HG03196 (cell line): ENCODE results near the gene NAA25.

Experiments
- ATAC-seq: cut with Tn5 transposase; IDR thresholded peaks from one replicate; pipeline ENCODE4 v1.9.1; 2021; ENCODE audit not compliant: unreplicated experiment

NAA25 gene

DNA sequence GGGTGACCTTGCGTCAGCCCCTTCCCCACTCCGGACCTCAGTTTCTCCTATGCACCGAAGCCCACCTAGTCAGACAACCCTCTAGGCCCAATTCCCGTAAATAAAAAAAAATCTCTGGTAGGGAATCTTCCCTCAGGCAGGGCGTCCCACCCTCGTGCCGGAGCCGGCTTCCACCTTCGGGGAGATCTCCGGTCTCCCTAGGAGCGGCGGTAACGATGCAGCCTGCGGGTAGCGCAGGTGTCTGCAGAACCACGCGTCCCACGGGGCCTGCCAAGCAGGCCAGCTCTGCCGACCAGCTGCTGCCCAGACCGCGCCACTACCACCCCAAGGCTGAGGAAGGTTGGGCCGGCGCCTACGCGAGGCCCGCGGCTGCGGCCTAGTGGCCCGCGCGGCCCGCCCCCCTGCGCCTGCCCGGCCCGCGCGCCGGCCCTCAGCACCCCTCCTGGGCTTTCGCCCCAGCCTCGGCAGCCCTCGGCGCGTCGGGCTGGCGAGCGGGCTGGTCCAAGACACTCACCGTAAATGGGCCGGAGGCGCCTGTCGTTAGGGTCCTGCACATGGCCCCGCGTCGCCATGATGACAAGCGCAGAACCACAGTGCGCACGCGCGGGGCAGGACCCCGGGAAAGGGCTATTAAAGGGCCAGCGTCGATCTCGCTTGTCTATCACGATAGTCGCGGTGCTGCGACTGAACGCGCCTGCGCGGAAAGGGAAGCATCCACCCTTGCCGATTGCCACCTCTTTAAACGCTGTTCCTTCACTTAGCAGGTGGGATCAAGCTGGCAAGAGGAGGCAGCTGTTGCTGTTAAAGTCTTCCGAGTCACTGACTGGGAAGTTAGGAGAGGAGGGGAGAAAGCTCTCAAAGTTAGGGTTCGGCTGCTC, at the start of gene NAA25:
TSS of gene NAA25 (minus strand) at position 582 of the 878 bp plus-strand sequence. CDS start at position 572, 10 bp downstream.
- peak; percentile 65 for ATAC-seq

DNA sequence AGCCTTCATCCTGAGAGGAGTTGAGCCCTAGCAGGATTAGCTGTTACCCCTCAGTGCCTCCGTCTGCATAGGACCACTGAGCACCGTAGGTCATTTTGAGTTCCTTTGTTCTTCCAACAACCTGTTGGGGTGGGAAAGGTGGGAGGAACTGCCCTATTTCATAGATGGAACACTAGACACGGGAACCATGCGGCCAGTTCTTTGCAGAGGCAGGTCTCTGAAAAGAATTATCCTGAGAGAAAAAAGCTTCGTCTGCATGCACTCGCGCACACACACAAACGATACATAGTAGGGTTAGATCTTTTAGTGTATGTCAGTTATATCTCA, 45.3 kb upstream of the NAA25 start:
- no peak for ATAC-seq

DNA sequence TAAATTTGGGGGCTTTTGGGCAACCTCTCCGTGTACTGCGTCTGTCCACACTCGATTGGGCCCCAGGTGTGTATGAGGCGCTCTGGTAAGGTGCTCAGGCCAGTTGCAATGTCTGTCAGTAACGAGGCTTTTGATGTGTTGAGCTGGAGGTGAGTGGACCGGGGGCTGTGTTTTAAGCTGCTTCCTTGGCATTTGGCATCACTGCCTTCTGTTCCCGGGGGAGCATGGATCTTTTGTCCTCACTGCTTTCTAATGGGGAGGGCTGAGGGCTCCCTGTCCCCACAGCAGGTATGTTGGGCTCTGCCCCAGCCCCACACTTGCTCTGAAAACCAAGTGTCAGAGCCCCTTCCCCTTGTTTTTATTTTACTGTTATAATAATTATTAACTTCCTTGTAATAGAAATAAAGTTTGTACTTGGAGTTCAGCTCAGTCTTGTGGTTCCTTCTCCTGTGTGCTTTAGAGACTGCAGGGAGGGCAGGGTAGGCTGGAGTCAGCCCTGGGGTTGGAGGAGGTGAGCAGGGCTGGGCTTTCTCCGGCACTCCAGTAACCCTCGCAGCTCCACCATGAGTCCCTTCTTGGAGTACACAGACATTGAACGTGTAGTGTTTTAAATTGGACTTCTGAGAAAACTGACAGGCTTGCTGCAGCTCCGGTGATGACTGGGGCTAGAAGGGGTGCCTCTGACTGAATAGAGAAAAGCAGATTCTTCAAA, 44.8 kb upstream of the NAA25 start:
- ATAC-seq, result no peak

DNA sequence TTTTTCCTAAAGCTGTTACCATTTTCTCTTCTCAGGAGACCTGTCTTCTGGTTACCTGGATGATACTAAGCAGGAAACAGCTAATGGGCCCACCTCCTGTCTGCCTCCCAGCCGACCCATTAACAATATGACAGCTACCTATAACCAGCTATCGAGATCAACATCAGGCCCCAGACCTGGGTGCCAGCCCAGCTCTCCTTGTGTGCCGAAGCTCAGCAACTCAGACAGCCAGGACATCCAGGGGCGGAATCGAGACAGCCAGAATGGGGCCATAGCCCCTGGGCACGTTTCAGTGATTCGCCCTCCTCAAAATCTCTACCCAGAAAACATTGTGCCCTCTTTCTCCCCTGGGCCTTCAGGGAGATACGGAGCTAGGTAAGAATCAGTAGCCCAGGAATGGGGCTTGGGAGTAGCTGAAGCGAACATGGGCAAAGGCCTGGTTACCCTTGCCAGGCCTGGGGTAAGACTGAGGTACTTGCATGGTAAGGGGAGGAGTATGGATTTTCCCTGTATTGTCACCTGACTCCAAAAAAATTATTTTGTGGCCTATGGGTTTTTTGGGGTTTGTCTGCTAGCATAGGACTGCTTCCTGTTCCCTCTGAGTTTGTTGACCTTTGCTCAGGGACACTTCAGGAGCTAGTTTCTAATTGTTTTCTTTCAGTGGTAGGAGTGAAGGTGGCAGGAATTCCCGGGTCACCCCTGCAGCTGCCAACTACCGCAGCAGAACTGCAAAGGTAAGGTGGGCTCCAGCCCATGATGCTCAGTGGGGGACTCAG, 43.4 kb upstream of the NAA25 start:
- no peak for ATAC-seq

DNA sequence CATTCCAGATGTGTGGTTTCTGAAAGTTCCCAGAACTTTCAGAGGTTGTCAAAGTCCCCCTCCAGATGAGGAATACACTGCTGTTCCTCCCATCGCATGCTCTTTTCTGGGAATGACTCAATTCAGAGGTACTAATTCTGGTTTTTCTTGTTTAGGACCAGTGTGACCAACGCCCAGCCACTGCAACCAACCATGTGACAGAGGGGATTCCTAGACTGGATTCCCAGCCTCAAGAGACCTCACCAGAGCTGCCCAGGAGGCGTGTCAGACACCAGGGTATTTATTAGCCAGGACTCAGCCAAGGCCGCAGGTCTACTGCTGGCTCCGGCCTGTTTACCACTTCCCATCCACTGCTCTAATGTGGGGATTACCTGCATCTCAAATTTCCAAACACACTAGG, 41.0 kb upstream of the NAA25 start:
- ATAC-seq, result no peak

DNA sequence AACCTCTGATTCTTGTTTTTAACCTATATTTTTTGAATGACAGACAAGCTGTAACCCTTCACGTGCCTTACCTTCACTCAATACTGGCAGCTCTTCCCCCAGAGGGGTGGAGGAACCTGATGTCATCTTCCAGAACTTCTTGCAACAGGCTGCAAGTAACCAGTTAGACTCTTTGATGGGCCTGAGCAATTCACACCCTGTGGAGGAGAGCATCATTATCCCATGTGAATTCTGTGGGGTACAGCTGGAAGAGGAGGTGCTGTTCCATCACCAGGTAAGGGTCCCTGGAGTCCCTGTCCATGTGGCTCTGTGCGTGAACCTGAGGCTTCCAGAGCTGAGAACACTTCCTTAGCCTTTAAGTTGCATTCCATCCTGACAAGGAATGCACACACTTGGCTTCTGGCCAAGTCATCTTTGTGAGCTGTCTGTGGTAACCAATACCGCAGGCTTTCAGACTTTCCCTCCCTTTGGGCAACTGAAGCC, 39.5 kb upstream of the NAA25 start:
- ATAC-seq, result no peak

DNA sequence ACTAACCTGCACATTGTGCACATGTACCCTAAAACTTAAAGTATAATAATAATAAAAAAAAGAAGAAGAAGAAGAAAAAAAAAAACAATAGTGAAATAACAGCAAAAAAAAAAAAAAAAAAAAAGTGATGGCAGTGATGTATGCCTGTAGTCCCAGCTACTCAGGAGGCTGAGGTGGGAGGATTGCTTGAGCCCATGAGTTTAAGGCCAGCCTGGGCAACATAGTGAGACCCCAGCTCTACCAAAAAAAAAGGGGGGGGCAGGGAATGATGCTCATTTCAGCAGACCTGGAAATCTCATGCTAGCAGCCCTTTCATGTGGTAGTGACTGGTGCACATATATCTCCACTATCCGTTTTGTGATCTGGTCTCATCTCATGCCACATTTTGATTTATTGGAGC, 37.5 kb upstream of the NAA25 start:
- ATAC-seq, result no peak

DNA sequence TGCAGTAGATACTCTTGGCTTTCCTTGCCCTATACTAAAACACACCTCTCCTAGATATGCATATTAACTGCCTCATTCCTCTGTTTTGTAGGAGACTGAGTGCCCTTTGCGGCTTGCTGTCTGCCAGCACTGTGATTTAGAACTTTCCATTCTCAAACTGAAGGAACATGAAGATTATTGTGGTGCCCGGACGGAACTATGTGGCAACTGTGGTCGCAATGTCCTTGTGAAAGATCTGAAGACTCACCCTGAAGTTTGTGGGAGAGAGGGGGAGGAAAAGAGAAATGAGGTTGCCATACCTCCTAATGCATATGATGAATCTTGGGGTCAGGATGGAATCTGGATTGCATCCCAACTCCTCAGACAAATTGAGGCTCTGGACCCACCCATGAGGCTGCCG, 32.1 kb upstream of the NAA25 start:
- ATAC-seq, result no peak

DNA sequence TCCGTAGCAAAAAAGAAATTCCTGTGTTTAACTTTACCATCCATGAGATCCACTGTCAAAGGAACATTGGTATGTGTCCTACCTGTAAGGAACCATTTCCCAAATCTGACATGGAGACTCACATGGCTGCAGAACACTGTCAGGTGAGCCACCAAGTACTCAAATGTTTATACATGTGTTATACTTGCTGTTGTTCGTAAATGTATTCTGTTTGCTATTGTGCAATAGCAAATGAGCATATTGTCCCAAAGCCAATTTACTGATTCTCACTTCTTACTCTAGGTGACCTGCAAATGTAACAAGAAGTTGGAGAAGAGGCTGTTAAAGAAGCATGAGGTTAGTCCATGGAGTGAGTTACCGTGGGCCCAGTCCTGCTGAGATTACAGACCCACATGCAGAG, 26.1 kb upstream of the NAA25 start:
- no peak for ATAC-seq

DNA sequence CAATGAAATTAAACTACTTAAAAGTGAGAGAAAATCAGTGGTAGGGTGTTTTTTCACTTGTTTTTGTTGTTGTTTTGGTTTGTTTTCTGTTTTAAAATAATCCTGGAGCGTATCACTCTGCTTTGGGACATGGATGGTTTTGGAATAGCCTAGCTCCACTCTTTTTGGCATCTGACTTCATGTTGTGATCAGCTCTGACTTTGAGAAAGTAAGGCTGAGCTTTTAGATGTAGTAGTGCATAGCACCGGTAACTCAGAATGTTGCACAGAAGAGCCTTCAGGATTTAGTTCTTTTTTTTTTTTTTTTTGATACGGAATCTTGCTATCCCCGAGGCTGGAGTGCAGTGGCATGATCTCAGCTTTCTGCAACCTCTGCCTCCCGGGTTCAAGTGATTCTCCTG, 24.8 kb upstream of the NAA25 start:
- ATAC-seq, result no peak

DNA sequence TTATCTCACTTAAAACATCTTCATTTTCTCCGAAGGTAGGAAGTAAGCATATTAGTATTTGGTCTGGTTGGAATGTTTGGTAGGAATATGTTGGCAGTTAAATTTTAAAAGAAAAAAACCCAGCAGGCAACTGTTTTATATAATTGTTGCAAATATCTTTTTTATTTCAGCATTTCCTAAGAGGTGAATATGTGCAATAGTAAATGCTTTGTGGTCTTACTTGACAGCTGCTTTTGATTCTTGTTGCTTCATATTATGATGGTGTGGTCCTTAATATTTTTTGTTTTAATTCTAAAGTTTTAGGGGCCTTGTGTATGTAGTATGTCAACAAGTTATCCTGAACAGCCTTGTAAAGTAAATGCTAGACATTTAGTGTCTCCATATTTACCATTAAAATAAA, 23.1 kb upstream of the NAA25 start:
- no peak for ATAC-seq

DNA sequence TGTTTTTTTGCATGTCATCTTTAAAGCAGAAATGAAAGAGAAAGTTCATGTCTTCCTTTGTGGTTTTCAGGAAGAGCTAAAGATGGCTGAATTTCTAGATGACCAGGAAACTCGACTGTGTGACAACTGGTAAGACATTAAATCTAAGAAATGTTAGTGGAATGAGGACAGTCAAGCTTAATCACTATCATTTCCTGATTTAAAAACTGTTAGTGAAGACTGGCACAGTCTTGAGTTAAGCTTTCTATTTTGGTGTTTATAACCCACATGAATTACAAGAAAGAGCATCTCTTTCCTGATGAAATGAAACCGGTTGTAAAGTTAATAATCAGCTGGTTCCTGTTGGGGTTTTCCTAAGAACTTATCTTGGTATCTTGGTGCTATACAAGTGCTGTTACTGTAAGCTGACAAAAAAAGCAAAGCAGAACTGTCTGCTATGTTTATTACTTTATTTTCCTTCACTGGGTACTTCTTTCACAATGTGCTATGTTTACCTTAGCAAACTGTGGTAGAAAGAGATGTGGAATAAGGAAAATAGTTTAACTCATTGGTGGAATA, 21.9 kb upstream of the NAA25 start:
- peak; percentile 54 for ATAC-seq

DNA sequence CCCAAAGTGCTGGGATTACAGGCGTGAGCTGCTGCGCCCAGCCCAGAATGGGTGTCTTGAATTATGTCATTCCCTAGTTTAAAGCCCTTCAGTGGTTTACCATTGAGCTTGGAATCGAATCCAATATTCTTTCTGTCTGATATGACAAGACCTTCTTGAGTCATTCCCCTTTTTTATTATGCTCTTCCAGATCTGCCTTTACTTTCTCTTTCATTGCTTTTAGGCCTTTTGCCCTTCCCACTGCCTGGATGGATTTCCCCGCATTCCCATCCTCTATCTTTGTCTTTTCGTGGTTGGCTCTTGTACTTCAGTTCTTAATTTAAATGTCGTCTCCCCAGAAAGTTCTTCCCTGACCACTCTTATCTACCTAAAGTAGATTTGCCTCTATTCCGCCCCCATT, 18.3 kb upstream of the NAA25 start:
- no peak for ATAC-seq

DNA sequence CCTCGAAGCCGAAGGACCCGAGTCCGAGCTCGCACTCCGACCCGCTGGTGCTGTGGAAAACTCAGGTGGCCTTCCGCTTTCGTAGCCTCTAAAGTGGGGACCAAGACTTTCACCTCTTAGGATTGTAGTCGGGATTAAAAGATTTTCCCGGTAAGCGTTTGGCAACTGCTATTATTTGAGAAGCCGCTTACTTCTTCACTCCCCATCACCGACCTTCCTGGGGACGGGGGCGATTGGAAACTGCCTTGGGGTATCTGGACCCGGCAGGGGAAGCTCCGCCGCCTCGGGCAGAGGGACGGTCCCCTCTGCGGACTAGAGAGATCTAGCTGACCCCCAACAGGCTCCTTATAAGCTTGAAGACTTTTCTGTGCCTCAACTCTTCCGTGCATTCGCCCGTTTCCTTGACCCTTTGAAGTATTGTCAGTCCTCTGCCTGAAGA, 17.4 kb upstream of the NAA25 start:
- no peak for ATAC-seq

DNA sequence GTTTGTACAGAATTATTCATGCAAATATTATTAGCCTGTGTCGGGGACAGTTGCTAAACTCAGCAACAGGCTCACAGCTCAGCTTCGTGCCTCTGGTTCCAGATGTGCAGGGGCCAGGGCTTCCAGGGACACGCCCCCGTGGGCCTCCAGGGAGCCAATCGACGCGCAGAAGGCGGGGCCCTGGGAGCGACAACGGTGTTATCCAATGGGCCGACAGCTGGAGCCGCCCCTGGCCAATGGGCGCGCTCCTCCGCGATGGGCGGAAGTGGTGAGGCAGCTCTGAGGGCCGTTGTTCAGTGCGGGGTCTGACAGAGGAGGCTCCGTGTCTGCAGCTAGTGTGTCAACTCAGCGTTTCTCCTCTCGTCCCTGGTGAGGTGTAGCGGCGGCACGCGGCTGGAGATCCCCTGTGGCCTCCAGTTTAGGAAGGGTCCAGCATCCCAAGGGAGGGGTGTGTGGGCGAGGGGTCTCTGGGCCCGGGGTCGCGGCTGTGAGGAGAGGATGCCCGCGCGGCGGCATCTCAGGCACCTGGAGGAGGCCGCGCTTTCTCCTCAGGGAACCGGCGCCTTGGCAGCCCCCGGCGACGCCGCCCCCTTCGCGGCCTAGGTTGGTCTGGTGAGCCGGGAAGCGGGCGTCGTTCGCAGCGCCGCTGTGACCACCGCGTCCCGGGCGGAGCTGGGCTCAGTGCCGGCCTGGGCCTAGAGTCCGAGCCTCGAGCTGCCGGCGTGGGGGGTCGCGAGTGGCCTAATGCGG, 16.8 kb upstream of the NAA25 start, which contains the start of gene TRAFD1:
TSS of gene TRAFD1 (plus strand) at position 311 of the 750 bp plus-strand sequence. CDS start 4,963 bp downstream, outside the sequence.
- ATAC-seq, result peak; percentile 95

DNA sequence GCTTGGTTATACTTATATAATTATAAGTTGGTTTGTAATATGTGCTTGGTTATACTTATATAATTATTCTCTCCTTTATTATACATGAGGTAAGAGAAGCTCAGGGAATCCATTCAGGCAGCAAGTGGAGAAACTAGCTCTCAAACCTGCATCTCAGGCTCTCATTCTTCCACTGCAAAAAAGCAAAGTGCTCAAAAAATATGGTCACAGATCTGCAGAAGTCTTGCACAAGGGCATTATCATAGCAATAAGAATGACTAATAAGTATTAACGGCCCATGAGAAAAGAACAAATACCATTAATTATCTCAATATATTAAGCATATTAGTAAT, 16.3 kb upstream of the NAA25 start:
- no peak for ATAC-seq

DNA sequence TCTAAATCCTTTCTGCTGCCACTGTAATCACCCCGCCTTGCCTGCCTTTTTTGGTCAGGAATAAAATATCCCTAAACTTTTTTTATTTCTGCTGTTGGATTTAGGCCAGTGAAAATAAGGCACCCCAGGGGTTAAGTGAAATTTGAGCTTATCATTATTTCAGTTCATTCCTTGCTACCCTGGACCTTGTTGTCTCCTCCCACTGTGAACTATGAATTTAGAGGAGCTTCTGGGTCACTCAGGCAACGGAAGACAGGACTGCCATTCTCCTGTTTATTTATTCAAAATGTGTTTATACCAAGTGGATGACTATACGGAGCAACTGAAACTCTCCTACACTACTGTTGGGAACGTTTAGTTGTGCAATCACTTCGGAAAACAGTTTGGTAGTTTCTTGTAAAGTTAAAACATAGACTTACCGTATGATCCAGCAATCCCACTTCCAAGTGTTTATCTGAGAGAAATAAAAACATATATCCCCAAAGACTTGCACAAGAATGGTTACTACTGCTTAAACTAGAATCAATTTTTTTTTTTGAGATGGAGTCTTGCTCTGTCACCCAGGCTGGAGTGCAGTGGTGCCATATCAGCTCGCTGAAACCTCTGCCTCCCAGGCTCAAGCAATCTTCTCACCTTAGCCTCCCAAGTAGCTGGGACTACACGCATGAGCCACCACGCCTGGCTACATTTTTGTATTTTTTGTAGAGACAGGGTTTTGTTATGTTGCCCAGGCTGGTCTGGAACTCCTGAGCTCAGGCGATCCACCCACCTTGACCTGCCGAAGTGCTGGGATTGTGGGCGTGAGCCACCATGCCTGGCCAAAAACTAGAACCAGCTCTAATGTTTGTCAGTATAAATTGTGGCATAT, 14.5 kb upstream of the NAA25 start:
- no peak for ATAC-seq

DNA sequence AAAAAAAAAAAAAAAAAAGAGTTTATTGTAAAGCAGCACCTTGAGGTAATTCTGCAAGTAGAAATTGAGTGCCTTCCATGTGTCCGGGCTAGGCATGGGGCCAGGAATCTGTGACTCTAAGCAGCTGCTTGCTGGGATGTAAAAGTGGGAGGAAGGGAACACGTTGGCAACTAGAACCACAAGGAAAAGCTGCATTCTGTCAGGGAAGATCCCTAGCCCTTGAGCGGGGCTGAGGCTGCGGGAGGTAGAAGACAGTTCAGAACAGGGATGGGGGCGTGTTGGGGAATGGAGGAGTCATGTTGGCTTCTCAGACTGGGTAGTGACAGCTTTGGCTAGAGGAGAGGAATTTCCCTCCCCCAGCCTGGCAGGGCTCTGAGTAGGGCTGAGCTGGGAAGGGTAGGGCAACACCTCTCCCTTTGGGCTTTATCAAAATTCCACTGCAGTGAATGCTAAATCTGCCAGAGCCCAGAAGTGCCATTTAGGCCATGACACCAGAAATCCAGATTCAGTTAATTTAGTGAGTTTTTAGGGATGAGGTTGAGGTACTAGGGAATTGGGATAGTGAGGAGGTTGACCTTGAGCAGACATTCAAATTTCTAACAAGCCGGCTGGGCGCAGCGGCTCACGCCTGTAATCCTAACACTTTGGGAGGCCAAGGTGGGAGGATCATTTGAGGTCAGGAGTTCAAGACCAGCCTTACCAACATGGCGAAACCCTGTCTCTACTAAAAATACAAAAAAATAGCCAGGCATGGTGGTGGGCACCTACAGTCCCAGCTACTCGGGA, 13.4 kb upstream of the NAA25 start:
- no peak for ATAC-seq

DNA sequence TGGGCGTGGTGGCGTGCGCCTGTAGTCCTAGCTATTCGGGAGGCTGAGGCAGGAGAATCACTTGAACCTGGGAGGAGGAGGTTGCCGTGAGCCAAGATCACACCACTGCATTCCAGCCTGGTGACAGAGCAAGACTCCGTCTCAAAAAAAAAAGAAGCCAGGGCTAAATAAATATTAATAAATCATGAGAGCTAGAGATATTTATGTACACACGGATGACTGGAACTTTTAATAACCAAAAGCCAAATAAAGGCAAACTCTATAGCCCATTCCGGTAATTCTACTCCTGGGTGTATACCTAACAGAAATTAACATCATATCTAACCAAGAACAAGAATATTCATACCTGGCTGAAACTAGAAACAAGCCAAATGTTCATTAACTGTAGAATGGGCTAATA, 9.1 kb upstream of the NAA25 start:
- ATAC-seq, result no peak
